ENCODE results near the gene XNDC1N. TPM values are rescaled to one million over a fixed set of nuclear protein-coding genes. Genes with fewer than 3 reads are reported as not detected.

Gene XNDC1N
- polyA plus RNA-seq (2012; rRNA removed) = 3.4 and 4.5 TPM in 2 replicates
- 2.6 and 2.8 TPM in 2 replicates for polyA plus RNA-seq (2012; cell fraction: cytosol; rRNA removed)
- 9.9 and 10.1 TPM in 2 replicates for polyA plus RNA-seq (2012; cell fraction: nucleus; rRNA removed)

- CTCF ChIA-PET = interaction anchor here (0.7 to 2.1 kb wide), 8 partner anchors 11 to 503 kb away, joined by 3 to 6 read pairs (median 3); no protein-coding TSS in a partner anchor
These were observed at the start of gene XNDC1N for GRCh38 chr11:71927820-71928736. Gene XNDC1N (minus strand): TSS chr11:71928594. CDS start chr11:71923353, 5,241 bp downstream.

More at GRCh38 chr11:71927820-71928736, at the start of gene XNDC1N:
- no peak for TF ChIP-seq SMC3 (IDR thresholded peaks at IDR 0.05; ENCODE audit: low read depth, low read length)
- TF ChIP-seq ZBTB33 (IDR thresholded peaks at IDR 0.05; ENCODE audit: borderline replicate concordance, low read depth) = no peak
- TF ChIP-seq TEAD4 (IDR thresholded peaks at IDR 0.05; ENCODE audit: borderline replicate concordance, insufficient read depth) = no peak
- TF ChIP-seq RCOR1 (IDR thresholded peaks at IDR 0.05; ENCODE audit: low read length) = peak; percentile 55
- no peak for TF ChIP-seq FOXM1 (IDR thresholded peaks at IDR 0.05; ENCODE audit: low read depth)
- no peak for TF ChIP-seq REST (IDR thresholded peaks at IDR 0.05; ENCODE audit: low read depth, low read length)
- no peak for TF ChIP-seq JUND (IDR thresholded peaks at IDR 0.05)
- TF ChIP-seq SIN3A (IDR thresholded peaks at IDR 0.05; ENCODE audit: borderline replicate concordance, low read depth, low read length) = peak; percentile 53; the same call in 1 of the 2 replicates
- peak; percentile 70 for TF ChIP-seq CHD2 (IDR thresholded peaks at IDR 0.05; ENCODE audit: low read length, partially characterized antibody)
- TF ChIP-seq GABPA (IDR thresholded peaks at IDR 0.05; ENCODE audit: low read depth) = peak; percentile 90
- TF ChIP-seq PBX3 (IDR thresholded peaks at IDR 0.05) = no peak
- peak; percentile 97 for TF ChIP-seq ELF1 (IDR thresholded peaks at IDR 0.05)
- peak; percentile 67 for TF ChIP-seq MAX (IDR thresholded peaks at IDR 0.05; ENCODE audit: low read depth)
- peak; percentile 21; the same call in 1 of the 2 replicates for TF ChIP-seq TAF1 (IDR thresholded peaks at IDR 0.05; ENCODE audit: borderline replicate concordance, low read depth, low read length)
- peak in 1 of 2 experiments; percentile 31; a peak in 1 of 4 replicates for TF ChIP-seq EP300 (IDR thresholded peaks at IDR 0.05; ENCODE audit: borderline replicate concordance in 1 of 2, low read depth in 1 of 2, low read length in 1 of 2)
- TF ChIP-seq FOXJ3 (CRISPR knock-in tag; IDR thresholded peaks at IDR 0.05) = no peak
- no peak for TF ChIP-seq TCF12 (IDR thresholded peaks at IDR 0.05)
- 0 out of 2 replicates have a peak, but pooled peaks have one; percentile 38 for TF ChIP-seq POLR2AphosphoS5 (IDR thresholded peaks at IDR 0.05; ENCODE audit: low read depth, low read length)
- no peak for TF ChIP-seq CTCF (IDR thresholded peaks at IDR 0.05)
- Histone ChIP-seq H3K27me3 (ENCODE audit: insufficient read depth) (no peaks in the 10 kb centered on the region), H3K9me2 (no peaks in the 10 kb centered on the region), H3K9ac (peak within 1 kb of the TSS; percentile 92), H3K4me2 (peak within 1 kb of the TSS; percentile 95), H3F3A (replicated peaks; ENCODE audit: insufficient read depth) (peaks cover 9% of the 10 kb centered on the region), H3K9me3 (no peaks in the 10 kb centered on the region), H3K4me3 (ENCODE audit: low read depth in 2 of 2, low read length in 1 of 2) (peak within 1 kb of the TSS; percentile 83 to 87), H3K36me3 (replicated peaks in 1 of 2; ENCODE audit: control insufficient read depth in 1 of 2, insufficient read depth in 2 of 2, low read length in 1 of 2) (peaks cover 3 to 9% of the 10 kb centered on the region in 2 experiments), H3K27ac (ENCODE audit: low read depth in 2 of 2, low read length in 1 of 2) (peak within 1 kb of the TSS; percentile 92 to 98), H2AFZ (ENCODE audit: low read depth) (peak within 1 kb of the TSS; percentile 97), H3K79me2 (ENCODE audit: insufficient read depth) (peaks cover 67% of the 10 kb centered on the region), H4K20me1 (ENCODE audit: insufficient read depth) (peaks cover 13% of the 10 kb centered on the region; the same call in 1 of the 2 replicates), H3K4me1 (ENCODE audit: control insufficient read depth in 1 of 2, insufficient read depth in 2 of 2, low read depth in 1 of 2, low read length in 1 of 2) (peaks cover 7 to 16% of the 10 kb centered on the region in 2 experiments; a peak in 3 of 4 replicates)
- POLR2A ChIA-PET = interaction anchor here (0.5 to 2.3 kb wide), 4 partner anchors 9 to 185 kb away, joined by 3 to 8 read pairs (median 3); partner anchors contain the start of gene ANAPC15
- 2% methylated on average over 40 of the region's 40 CpGs for WGBS (ENCODE audit: low lambda C conversion rate)
- peak; percentile 82 for DNase-seq
